Measurements from ENCODE around the gene RAB26.

DNA sequence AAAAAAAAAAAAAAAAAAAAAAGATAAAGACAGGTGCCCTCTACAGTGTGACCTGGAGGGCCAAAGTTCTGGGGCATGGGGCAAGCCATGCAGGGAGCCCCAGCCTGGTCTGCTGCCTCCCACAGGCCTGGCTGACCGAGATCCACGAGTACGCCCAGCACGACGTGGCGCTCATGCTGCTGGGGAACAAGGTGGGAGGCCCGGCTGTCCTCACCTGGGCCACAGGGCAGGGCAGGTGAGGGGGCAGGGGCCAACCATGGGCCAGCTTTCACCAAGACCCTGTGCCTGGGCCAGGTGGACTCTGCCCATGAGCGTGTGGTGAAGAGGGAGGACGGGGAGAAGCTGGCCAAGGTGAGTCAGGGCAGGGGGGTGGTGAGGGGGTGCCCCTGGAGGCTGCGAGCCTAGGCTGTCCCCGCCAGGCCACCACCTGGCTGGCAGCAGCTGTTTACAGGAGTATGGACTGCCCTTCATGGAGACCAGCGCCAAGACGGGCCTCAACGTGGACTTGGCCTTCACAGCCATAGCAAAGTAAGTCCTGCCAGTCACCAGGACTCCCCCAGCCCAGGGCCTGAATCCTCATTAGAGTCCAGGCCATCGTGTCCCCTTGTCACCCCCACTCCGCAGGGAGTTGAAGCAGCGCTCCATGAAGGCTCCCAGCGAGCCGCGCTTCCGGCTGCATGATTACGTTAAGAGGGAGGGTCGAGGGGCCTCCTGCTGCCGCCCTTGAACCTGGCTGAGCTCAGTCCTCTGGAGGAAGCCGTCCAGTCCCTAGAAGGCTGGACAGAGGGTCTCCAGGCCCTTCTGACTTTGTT is 4.5 kb downstream of the RAB26 start:
- TF ChIP-seq RAD21 (IDR thresholded peaks at IDR 0.05) (peak in 1 of 2 donors; percentile 35), CTCF (IDR thresholded peaks at IDR 0.05; ENCODE audit: low read depth, low read length, missing input control) (peak; percentile 3), TAF1 (conservative IDR thresholded peaks at IDR 0.05) (no peak), JUND (IDR thresholded peaks at IDR 0.05) (no peak), YY1 (IDR thresholded peaks at IDR 0.05) (peak; percentile 23), FOXA1 (IDR thresholded peaks at IDR 0.05) (peak; percentile 28), HNF4G (IDR thresholded peaks at IDR 0.05) (peak; percentile 81), NR2F2 (IDR thresholded peaks at IDR 0.05) (no peak), EGR1 (IDR thresholded peaks at IDR 0.05; ENCODE audit: low read depth in 2 of 2) (peak in 1 of 2 donors; percentile 38)
- TF ChIP-seq, protein P1, sequence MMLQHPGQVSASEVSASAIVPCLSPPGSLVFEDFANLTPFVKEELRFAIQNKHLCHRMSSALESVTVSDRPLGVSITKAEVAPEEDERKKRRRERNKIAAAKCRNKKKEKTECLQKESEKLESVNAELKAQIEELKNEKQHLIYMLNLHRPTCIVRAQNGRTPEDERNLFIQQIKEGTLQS (IDR thresholded peaks at IDR 0.05): no peak
- TF ChIP-seq, protein P2, sequence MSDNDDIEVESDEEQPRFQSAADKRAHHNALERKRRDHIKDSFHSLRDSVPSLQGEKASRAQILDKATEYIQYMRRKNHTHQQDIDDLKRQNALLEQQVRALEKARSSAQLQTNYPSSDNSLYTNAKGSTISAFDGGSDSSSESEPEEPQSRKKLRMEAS (IDR thresholded peaks at IDR 0.05): peak; percentile 44
- TF ChIP-seq, protein P3, sequence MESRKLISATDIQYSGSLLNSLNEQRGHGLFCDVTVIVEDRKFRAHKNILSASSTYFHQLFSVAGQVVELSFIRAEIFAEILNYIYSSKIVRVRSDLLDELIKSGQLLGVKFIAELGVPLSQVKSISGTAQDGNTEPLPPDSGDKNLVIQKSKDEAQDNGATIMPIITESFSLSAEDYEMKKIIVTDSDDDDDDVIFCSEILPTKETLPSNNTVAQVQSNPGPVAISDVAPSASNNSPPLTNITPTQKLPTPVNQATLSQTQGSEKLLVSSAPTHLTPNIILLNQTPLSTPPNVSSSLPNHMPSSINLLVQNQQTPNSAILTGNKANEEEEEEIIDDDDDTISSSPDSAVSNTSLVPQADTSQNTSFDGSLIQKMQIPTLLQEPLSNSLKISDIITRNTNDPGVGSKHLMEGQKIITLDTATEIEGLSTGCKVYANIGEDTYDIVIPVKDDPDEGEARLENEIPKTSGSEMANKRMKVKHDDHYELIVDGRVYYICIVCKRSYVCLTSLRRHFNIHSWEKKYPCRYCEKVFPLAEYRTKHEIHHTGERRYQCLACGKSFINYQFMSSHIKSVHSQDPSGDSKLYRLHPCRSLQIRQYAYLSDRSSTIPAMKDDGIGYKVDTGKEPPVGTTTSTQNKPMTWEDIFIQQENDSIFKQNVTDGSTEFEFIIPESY (IDR thresholded peaks at IDR 0.05): no peak
- TF ChIP-seq, protein P4, sequence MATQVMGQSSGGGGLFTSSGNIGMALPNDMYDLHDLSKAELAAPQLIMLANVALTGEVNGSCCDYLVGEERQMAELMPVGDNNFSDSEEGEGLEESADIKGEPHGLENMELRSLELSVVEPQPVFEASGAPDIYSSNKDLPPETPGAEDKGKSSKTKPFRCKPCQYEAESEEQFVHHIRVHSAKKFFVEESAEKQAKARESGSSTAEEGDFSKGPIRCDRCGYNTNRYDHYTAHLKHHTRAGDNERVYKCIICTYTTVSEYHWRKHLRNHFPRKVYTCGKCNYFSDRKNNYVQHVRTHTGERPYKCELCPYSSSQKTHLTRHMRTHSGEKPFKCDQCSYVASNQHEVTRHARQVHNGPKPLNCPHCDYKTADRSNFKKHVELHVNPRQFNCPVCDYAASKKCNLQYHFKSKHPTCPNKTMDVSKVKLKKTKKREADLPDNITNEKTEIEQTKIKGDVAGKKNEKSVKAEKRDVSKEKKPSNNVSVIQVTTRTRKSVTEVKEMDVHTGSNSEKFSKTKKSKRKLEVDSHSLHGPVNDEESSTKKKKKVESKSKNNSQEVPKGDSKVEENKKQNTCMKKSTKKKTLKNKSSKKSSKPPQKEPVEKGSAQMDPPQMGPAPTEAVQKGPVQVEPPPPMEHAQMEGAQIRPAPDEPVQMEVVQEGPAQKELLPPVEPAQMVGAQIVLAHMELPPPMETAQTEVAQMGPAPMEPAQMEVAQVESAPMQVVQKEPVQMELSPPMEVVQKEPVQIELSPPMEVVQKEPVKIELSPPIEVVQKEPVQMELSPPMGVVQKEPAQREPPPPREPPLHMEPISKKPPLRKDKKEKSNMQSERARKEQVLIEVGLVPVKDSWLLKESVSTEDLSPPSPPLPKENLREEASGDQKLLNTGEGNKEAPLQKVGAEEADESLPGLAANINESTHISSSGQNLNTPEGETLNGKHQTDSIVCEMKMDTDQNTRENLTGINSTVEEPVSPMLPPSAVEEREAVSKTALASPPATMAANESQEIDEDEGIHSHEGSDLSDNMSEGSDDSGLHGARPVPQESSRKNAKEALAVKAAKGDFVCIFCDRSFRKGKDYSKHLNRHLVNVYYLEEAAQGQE (IDR thresholded peaks at IDR 0.05): no peak

All from liver (tissue), 3 donors.